Dermis blood vessel endothelial cell (primary cell): ENCODE results near the gene MRPS17. TPM values are rescaled to one million over a fixed set of nuclear protein-coding genes. Genes with fewer than 3 reads are reported as not detected.
A peak's percentile ranks its signal among the peaks of the same experiment; 100 is the strongest.
"Not testable (repeated sequence)": the region's sequence is repeated elsewhere in the genome, so short reads cannot be mapped to it uniquely, and the experiment has no call there.

Experiments used
- DNase-seq: peaks from one replicate; pipeline ENCODE4 v3.0.0; 2010
- total RNA-seq: library from RNA; depleted of rRNA; stranded (reverse); fragments of >200 nt; gene quantifications from 2 replicates; pipeline ENCODE4 v1.2.3, GENCODE V29; 2014

Gene MRPS17
- 11.8 and 17.7 TPM in 2 replicates for total RNA-seq

GRCh38 chr7:55951637-55952351 is at the start of gene MRPS17:
Gene MRPS17 (plus strand): TSS chr7:55951877. CDS start chr7:55953196, 1,319 bp downstream.
- DNase-seq: peak; percentile 94

- DNase-seq: no peak
Observed at GRCh38 chr7:55903985-55904759, 47.5 kb upstream of the MRPS17 start.

DNA sequence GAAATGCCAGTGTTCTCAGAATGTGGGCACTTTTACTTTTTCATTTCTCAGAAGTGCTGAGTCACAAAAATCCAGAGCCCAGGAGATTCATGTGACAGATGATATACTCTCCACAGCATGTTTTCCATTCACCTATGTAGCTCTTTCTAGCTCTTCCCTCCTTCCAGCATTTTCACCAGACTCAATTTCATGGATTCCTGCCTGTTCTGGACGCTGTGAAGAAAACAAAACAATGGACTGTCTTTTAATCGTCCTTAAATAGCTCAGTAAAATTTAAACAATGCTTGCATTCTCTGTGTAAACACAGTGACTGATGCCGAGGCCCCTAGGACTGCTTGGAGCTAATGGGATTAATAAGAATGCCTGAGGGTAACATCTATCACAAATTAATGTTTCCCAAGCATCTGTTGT is 38.9 kb upstream of the MRPS17 start:
- DNase-seq: no peak

GRCh38 chr7:55917771-55918170 is 33.9 kb upstream of the MRPS17 start:
- no peak for DNase-seq

- DNase-seq: no peak
Observed at GRCh38 chr7:55928006-55928767, 23.5 kb upstream of the MRPS17 start.

- DNase-seq: no peak
Observed at GRCh38 chr7:55931421-55932151, 20.1 kb upstream of the MRPS17 start.

DNA sequence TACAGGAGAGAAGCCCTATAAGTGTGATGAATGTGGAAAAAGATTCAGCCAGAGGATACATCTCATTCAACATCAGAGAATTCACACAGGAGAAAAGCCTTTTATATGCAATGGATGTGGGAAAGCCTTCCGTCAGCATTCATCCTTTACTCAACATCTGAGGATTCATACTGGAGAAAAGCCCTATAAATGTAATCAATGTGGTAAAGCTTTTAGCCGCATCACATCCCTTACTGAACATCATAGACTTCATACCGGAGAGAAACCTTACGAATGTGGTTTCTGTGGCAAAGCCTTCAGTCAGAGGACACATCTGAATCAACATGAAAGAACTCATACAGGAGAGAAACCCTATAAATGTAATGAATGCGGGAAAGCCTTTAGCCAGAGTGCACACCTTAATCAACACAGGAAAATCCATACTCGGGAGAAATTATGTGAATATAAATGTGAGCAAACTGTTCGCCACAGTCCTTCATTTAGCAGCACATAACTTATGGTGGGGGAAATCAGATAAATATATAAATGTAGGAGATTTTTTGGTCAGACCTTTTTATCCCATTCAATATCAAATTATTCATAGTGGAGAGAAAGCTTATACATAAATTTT is 12.1 kb upstream of the MRPS17 start:
- no peak for DNase-seq

DNA sequence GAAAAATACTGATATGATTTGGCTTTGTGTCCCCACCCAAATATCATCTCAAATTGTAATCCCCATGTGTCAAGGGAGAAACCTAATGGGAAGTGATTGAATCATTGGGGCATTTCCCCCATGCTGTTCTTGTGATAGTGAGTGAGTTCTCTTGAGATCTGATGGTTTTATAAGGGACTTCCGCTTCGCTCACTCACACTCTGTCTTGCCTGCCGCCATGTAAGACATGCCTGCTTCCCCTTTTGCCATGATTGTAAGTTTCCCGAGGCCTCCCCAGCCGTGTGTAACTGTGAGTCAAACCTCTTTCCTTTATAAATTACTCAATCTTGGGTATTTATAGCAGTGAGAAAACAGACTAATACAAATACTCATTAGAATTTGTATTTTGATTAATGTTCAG is 5.1 kb upstream of the MRPS17 start:
- DNase-seq: no peak

GRCh38 chr7:55952352-55952671 is 635 bp downstream of the MRPS17 start:
- DNase-seq: not testable (repeated sequence)

GRCh38 chr7:55953707-55954475 is 2.2 kb downstream of the MRPS17 start:
- DNase-seq: no peak

DNA sequence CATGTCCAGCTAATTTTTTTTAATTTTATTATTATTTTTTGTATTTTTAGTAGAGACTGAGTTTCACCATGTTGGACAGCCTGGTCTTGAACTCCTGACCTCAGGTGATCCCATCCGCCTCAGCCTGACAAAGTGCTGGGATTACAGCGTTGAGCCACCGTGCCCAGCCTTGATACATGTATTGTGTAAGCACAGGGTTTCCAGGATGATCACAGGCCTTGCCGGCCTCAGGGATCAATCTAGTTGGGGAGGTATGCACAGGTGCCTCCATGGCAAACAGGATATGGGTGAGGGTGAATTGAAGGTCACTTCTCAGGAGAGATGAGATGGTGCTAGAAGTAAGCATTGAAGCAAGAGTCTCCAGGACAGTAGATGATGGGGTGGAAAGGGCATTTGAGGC is 5.5 kb downstream of the MRPS17 start:
- DNase-seq: no peak

DNA sequence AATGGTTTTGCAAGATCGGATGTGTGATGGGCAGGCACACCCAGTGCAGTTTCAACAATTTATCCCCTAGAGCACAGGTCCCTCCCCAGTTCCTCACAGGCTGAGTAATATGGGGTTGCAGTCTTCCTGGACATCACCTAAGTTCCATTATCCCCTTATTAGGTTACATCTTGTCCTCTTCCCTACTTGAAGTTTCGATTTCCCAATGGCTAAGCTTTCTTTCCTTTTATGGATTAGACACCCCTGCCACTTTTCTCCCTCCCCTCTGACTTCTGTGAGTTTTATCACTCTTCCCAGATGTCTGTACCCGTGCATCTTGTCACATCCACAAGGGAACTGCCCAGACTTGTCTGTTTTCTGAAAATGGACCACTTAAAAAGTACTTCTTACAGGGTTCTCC is 10.3 kb downstream of the MRPS17 start:
- no peak for DNase-seq

- DNase-seq: no peak
Observed at GRCh38 chr7:55963584-55964168, 12.0 kb downstream of the MRPS17 start.

- peak; percentile 69 for DNase-seq
Observed at GRCh38 chr7:55964261-55965099, 12.8 kb downstream of the MRPS17 start, which contains the start of gene NIPSNAP2. Gene NIPSNAP2 (plus strand): TSS chr7:55964585. CDS start chr7:55964610, 25 bp downstream.

DNA sequence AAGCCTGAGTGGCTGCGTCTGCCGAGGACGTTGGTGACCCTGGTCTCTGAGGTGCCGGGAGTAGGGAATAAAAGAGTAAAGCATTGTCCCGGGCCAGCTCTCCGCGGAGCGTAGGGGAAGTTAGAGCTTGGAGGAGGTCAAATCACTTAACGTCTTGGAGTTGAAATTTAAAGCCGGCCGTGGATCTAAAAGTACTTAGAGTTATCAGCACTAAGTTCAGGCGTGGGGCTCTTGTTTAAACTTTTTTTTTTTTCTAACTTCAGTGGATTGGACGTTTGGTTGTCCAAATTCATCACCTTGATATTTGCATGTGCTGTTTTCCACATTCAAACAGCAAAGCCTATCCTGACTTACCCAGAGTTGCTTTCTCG is 13.4 kb downstream of the MRPS17 start:
- no peak for DNase-seq

GRCh38 chr7:55965805-55966421 is 14.2 kb downstream of the MRPS17 start:
- no peak for DNase-seq

GRCh38 chr7:55966851-55967250 is 15.2 kb downstream of the MRPS17 start:
- no peak for DNase-seq

DNA sequence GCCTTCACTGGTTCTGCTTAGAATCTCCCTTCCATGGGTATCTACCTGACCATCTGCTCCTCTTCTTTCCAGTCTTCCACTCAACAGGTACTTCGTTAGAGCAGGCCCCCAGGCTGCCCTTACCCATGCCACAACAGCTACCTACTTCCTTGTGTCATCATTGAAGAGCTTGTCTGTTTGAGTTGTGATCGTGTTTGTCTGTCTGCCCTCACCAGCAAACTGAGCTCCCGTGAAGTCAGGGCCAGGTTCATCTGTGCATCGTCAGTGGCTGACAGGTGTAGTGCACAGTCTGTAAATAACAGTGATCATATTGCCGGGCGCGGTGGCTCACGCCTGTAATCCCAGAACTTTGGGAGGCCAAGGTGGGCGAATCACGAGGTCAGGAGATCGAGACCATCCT is 17.7 kb downstream of the MRPS17 start:
- DNase-seq: no peak

- DNase-seq: no peak
Observed at GRCh38 chr7:55970561-55970960, 18.9 kb downstream of the MRPS17 start.

DNA sequence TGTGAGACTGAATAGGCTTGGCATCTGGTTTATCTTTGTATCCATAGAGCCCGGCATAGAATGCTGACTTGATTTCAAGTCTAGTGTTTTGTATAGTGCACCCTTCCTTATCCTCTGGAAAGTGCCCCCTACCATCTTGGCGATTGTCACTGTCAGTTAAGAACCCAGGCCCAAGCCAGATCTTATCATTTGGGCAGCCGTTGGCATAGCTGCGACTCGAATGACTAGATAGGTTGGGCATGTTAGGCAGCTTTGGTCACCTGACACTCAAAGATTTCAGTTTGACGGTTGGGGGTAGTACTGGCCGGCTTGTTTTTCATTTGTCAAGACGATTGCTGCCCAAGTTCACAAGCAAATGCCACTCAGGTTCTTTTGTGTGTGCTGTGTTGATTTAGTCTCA is 19.3 kb downstream of the MRPS17 start:
- DNase-seq: no peak
